Calu3 (cell line): ENCODE measurements around the gene IL1B. TPM values are rescaled to one million over a fixed set of nuclear protein-coding genes. Genes with fewer than 3 reads are reported as not detected.

Source experiments
- BruUV-seq: library from RNA; stranded (reverse); fragments of 400-500 nt; replicated peaks from 2 replicates; lab custom pipeline; 2021; lab: Mats Ljungman, UMichigan
- CTCF ChIA-PET: fragments of 300-600 bp; sonication (Branson Sonifier 250); formaldehyde crosslinking; loops from one replicate; lab custom pipeline; 2022; ENCODE audit warnings: antibody characterized with exemption; lab: Charles Lee
- DNase-seq: peaks from one replicate; pipeline ENCODE4 v3.0.0; 2022
- H3K27ac Mint-ChIP-seq: one replicate; pipeline ENCODE4 v1.8.0; 2022; ENCODE audit warnings: mixed read lengths; ENCODE audit not compliant: unreplicated experiment
- H3K27me3 Mint-ChIP-seq: one replicate; pipeline ENCODE4 v1.8.0; 2022; ENCODE audit warnings: mixed read lengths; ENCODE audit not compliant: unreplicated experiment
- H3K36me3 Mint-ChIP-seq: one replicate; pipeline ENCODE4 v1.8.0; 2022; ENCODE audit warnings: mild to moderate bottlenecking, moderate library complexity, mixed read lengths; ENCODE audit not compliant: insufficient read depth, unreplicated experiment
- H3K4me1 Mint-ChIP-seq: one replicate; pipeline ENCODE4 v1.8.0; 2022; ENCODE audit warnings: mild to moderate bottlenecking, low read depth, mixed read lengths; ENCODE audit not compliant: unreplicated experiment
- H3K4me3 Mint-ChIP-seq: one replicate; pipeline ENCODE4 v1.8.0; 2022; ENCODE audit warnings: mild to moderate bottlenecking, low read depth, moderate library complexity, mixed read lengths; ENCODE audit not compliant: unreplicated experiment
- H3K9me3 Mint-ChIP-seq: one replicate; pipeline ENCODE4 v1.8.0; 2022; ENCODE audit warnings: low read depth, mixed read lengths; ENCODE audit not compliant: unreplicated experiment
- intact Hi-C: fragments of 100-400 bp; cut with micrococcal nuclease; formaldehyde crosslinking; loops from one replicate; pipeline ENCODE4 v1.10.0; 2022; ENCODE audit not compliant: unreplicated experiment
- total RNA-seq: library from RNA; stranded (reverse); gene quantifications from 2 replicates; pipeline ENCODE4 v1.2.3, GENCODE V29; 2022
- TF ChIP-seq, protein P1 (sequence below): fragments of 200-600 bp; IDR thresholded peaks from one replicate; pipeline ENCODE4 v1.8.0; 2022; ENCODE audit warnings: antibody characterized with exemption; ENCODE audit not compliant: unreplicated experiment

The IL1B gene
- total RNA-seq, 1 experiment from 2014 or later: 15.5 TPM

DNA sequence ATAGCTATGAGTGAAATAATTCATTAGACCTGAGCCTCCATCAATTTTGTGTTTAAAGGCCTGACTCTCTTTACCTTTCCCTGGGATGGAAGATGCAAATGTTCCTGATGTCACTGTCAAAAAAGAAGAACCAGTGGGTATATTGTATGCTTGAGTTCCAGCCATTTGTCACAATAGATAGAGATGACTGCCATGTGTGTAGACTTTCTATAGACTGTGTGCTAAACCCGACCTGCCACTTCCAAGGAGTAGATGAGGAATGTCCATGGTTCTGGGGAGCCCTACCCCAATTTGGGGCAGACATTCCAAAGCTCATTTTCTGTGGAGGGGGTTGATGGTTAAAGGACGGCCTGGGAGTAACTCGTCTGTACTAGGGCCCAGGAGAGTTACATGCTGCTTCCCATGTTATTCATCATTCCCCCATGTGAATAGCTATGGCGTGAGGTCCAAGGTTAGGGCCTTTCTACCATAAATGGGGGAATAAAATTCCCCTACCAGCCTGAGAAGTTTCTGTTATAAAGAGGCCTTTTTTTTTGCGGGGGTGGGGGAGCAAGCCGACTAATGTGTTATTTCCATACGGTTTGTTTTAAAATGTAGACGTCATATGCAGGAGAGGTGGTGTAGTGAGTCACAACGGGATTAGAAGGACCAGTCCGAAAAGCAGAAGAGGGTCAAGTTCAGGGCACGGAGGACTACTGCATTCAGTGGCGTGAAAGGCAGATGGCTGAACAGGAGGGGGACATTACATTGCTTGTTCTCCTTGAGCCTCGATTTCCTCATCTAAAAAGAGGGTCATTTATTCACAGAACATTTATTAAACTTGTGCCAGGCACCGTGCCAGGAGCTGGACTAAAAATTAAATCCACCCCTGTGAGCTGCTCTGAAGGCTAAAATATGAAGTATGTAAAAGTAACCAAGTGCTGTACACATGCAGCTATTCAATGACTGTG, 24.0 kb downstream of the IL1B start:
- intact Hi-C loops: loop anchor here (1.0 to 5.0 kb wide), 3 partner anchors 9 to 70 kb away; no protein-coding TSS in a partner anchor
- H3K36me3 Mint-ChIP-seq: peaks cover 23% of the 10 kb centered on the region
- H3K4me1 Mint-ChIP-seq: peaks cover 70% of the 10 kb centered on the region
- H3K9me3 Mint-ChIP-seq: peaks cover 4% of the 10 kb centered on the region
- H3K27me3 Mint-ChIP-seq: no peaks in the 10 kb centered on the region
- peak; percentile 30 for DNase-seq
- TF ChIP-seq, protein P1, sequence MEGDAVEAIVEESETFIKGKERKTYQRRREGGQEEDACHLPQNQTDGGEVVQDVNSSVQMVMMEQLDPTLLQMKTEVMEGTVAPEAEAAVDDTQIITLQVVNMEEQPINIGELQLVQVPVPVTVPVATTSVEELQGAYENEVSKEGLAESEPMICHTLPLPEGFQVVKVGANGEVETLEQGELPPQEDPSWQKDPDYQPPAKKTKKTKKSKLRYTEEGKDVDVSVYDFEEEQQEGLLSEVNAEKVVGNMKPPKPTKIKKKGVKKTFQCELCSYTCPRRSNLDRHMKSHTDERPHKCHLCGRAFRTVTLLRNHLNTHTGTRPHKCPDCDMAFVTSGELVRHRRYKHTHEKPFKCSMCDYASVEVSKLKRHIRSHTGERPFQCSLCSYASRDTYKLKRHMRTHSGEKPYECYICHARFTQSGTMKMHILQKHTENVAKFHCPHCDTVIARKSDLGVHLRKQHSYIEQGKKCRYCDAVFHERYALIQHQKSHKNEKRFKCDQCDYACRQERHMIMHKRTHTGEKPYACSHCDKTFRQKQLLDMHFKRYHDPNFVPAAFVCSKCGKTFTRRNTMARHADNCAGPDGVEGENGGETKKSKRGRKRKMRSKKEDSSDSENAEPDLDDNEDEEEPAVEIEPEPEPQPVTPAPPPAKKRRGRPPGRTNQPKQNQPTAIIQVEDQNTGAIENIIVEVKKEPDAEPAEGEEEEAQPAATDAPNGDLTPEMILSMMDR: no peak
- TSS peak; percentile 96 for BruUV-seq
- CTCF ChIA-PET: interaction anchor here (0.6 to 1.1 kb wide), 3 partner anchors 69 to 141 kb away, joined by 3 to 4 read pairs (median 3); no protein-coding TSS in a partner anchor
- peak overlapping the region; percentile 89 for H3K27ac Mint-ChIP-seq
- peak overlapping the region; percentile 10 for H3K4me3 Mint-ChIP-seq

DNA sequence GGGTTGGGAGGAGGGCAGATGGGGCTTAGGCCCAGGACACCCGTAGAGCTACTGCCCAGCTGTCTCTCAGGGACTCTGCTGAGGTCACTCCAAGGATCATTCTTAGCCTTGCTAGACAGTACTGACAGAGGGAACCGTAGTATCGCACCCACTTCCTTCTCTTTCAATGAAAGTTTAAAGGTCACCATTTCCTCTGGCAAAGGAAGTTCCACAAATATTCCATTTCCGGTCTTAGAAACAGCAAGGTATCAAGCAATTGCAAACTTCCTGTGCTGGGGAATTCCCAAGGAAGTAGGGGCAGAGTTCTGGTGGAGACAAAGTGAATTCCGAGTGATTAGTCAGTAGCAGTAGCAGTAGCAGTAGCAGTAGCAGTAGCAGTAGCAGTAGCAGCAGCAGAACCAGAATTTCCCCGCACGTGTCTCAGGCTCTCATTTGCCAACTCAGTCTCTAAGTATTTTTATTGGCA, 24.7 kb downstream of the IL1B start:
- Mint-ChIP-seq H3K9me3 (peaks cover 10% of the 10 kb centered on the region), H3K27ac (peak overlapping the region; percentile 89), H3K27me3 (no peaks in the 10 kb centered on the region), H3K4me3 (peak overlapping the region; percentile 10), H3K4me1 (peaks cover 70% of the 10 kb centered on the region), H3K36me3 (peaks cover 23% of the 10 kb centered on the region)
- peak; percentile 73 for DNase-seq
- TF ChIP-seq, protein P1: no peak
- CTCF ChIA-PET: interaction anchor here (0.6 to 1.1 kb wide), 3 partner anchors 73 to 185 kb away, joined by 3 to 4 read pairs (median 3); no protein-coding TSS in a partner anchor
- no TSS peak for BruUV-seq
- intact Hi-C loops: loop anchor here (1.0 to 5.0 kb wide), 3 partner anchors 9 to 70 kb away; no protein-coding TSS in a partner anchor

DNA sequence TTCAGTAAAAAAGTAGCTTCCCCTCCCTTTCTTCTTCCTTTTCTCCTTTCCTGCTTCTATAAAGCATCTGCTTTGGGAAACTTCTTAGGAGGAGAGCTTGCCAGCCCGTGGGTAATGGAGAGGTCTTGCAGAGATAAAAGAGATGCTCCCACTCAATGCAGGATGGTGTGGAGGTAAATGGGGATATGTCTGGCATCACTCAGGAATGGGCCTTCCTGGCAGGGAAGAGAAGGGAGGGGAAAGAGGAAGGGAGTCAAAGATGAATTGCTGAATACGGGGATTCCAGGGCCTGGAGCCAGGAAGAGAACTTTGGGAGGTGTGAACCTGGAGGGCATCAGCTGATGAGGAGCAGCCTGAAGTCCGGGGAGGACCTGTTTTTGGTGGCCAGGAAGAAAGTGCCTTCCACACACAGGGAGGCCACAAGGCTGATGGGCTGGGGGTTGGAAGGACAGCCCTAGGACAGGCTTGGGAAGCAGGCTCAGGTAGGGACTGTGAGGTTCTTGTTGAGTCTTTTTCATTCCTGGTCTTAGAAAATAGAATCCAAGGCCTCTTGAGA, 25.2 kb downstream of the IL1B start:
- peaks cover 23% of the 10 kb centered on the region for H3K36me3 Mint-ChIP-seq
- CTCF ChIA-PET: interaction anchor here (0.6 to 0.9 kb wide), 3 partner anchors 70 to 185 kb away, joined by 3 read pairs; no protein-coding TSS in a partner anchor
- DNase-seq: no peak
- intact Hi-C loops: loop anchor here (5.0 kb wide), 2 partner anchors 56 to 71 kb away; no protein-coding TSS in a partner anchor
- H3K4me1 Mint-ChIP-seq: peaks cover 71% of the 10 kb centered on the region
- H3K9me3 Mint-ChIP-seq: peaks cover 14% of the 10 kb centered on the region
- H3K4me3 Mint-ChIP-seq: no peak overlapping the region
- no peaks in the 10 kb centered on the region for H3K27me3 Mint-ChIP-seq
- TF ChIP-seq, protein P1: no peak
- BruUV-seq: TSS peak; percentile 61
- peak overlapping the region; percentile 89 for H3K27ac Mint-ChIP-seq

DNA sequence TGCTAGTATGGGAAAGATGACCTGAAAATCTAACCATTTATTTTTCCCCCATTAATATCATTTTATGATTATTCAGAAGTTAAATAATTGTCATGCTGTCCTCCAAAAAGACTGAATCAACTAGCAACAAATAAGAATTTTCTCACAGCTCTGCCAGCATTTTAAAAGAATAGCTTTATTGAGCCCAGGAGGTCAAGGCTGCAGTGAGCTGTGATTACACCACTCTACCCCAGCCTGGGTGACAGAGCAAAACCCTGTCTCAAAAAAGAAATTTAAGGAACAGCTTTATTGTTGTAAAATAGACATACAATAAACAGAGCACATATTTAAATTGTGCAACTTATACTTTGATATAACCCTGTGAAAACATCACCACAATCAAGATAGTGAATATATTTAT, 27.5 kb downstream of the IL1B start:
- Mint-ChIP-seq H3K4me1 (peaks cover 82% of the 10 kb centered on the region), H3K27me3 (no peaks in the 10 kb centered on the region), H3K4me3 (no peak overlapping the region), H3K36me3 (peaks cover 35% of the 10 kb centered on the region), H3K27ac (peak overlapping the region; percentile 73), H3K9me3 (peaks cover 14% of the 10 kb centered on the region)
- no TSS peak for BruUV-seq
- CTCF ChIA-PET: interaction anchor here (0.9 kb wide), 1 partner anchor 72 kb away, joined by 3 read pairs; no protein-coding TSS in a partner anchor
- DNase-seq: no peak
- intact Hi-C loops: no loop called here
- TF ChIP-seq, protein P1: no peak
